ENCODE measurements around the gene CHMP2A. TPM values are rescaled to one million over a fixed set of nuclear protein-coding genes. Genes with fewer than 3 reads are reported as not detected.

CHMP2A gene
- total and polyA plus RNA-seq, 4 donors: 58.0 to 107 (median 83.3) TPM

- no peak overlapping the region for H3K27ac ChIP-seq (ENCODE audit: low read depth in 1 of 2, low read length in 2 of 2)
- 7% methylated on average over 55 of the region's 55 CpGs for WGBS
- H3K9ac ChIP-seq (ENCODE audit: low read depth in 1 of 2, low read length in 2 of 2): no peak overlapping the region
- TF ChIP-seq YY1 (IDR thresholded peaks at IDR 0.05) (no peak), EGR1 (IDR thresholded peaks at IDR 0.05; ENCODE audit: low read depth in 2 of 2) (no peak), GABPA (IDR thresholded peaks at IDR 0.05 in 1 of 2, conservative IDR thresholded peaks at IDR 0.05 in 1 of 2) (no peak), NR2F2 (IDR thresholded peaks at IDR 0.05) (no peak), SP1 (IDR thresholded peaks at IDR 0.05) (no peak), RAD21 (IDR thresholded peaks at IDR 0.05) (no peak), RXRA (IDR thresholded peaks at IDR 0.05) (no peak), HNF4G (IDR thresholded peaks at IDR 0.05) (no peak), HNF4A (conservative IDR thresholded peaks at IDR 0.05) (no peak), MAX (IDR thresholded peaks at IDR 0.05) (no peak), JUND (IDR thresholded peaks at IDR 0.05) (no peak), FOXA1 (IDR thresholded peaks at IDR 0.05) (no peak)
- TF ChIP-seq, protein P1, sequence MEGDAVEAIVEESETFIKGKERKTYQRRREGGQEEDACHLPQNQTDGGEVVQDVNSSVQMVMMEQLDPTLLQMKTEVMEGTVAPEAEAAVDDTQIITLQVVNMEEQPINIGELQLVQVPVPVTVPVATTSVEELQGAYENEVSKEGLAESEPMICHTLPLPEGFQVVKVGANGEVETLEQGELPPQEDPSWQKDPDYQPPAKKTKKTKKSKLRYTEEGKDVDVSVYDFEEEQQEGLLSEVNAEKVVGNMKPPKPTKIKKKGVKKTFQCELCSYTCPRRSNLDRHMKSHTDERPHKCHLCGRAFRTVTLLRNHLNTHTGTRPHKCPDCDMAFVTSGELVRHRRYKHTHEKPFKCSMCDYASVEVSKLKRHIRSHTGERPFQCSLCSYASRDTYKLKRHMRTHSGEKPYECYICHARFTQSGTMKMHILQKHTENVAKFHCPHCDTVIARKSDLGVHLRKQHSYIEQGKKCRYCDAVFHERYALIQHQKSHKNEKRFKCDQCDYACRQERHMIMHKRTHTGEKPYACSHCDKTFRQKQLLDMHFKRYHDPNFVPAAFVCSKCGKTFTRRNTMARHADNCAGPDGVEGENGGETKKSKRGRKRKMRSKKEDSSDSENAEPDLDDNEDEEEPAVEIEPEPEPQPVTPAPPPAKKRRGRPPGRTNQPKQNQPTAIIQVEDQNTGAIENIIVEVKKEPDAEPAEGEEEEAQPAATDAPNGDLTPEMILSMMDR (IDR thresholded peaks at IDR 0.05; ENCODE audit: low read depth, low read length, missing input control): no peak
- TF ChIP-seq, protein P2, sequence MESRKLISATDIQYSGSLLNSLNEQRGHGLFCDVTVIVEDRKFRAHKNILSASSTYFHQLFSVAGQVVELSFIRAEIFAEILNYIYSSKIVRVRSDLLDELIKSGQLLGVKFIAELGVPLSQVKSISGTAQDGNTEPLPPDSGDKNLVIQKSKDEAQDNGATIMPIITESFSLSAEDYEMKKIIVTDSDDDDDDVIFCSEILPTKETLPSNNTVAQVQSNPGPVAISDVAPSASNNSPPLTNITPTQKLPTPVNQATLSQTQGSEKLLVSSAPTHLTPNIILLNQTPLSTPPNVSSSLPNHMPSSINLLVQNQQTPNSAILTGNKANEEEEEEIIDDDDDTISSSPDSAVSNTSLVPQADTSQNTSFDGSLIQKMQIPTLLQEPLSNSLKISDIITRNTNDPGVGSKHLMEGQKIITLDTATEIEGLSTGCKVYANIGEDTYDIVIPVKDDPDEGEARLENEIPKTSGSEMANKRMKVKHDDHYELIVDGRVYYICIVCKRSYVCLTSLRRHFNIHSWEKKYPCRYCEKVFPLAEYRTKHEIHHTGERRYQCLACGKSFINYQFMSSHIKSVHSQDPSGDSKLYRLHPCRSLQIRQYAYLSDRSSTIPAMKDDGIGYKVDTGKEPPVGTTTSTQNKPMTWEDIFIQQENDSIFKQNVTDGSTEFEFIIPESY (IDR thresholded peaks at IDR 0.05): no peak
- no peaks in the 10 kb centered on the region for H3K27me3 ChIP-seq (ENCODE audit: control insufficient read depth in 4 of 4, insufficient read depth in 4 of 4, low read length in 3 of 4)
- peak overlapping the region in 1 of 3 donors; percentile 12 for H3K4me3 ChIP-seq (ENCODE audit: low read depth in 1 of 3, low read length in 3 of 3)
- H3K36me3 ChIP-seq (ENCODE audit: control insufficient read depth in 4 of 4, insufficient read depth in 3 of 4, low read depth in 1 of 4, low read length in 3 of 4): no peaks in the 10 kb centered on the region
- DNase-seq (ENCODE audit: low spot score): peak; percentile 53
- H3K9me3 ChIP-seq (ENCODE audit: control insufficient read depth in 4 of 4, low read length in 3 of 4): no peaks in the 10 kb centered on the region
- peaks cover 0 to under 1% (median under 1%) of the 10 kb centered on the region in 4 donors for H3K4me1 ChIP-seq (ENCODE audit: control insufficient read depth in 4 of 4, insufficient read depth in 4 of 4, low read length in 3 of 4)
These were observed 16.4 kb downstream of the CHMP2A start for GRCh38 chr19:58538257-58539168.

DNA sequence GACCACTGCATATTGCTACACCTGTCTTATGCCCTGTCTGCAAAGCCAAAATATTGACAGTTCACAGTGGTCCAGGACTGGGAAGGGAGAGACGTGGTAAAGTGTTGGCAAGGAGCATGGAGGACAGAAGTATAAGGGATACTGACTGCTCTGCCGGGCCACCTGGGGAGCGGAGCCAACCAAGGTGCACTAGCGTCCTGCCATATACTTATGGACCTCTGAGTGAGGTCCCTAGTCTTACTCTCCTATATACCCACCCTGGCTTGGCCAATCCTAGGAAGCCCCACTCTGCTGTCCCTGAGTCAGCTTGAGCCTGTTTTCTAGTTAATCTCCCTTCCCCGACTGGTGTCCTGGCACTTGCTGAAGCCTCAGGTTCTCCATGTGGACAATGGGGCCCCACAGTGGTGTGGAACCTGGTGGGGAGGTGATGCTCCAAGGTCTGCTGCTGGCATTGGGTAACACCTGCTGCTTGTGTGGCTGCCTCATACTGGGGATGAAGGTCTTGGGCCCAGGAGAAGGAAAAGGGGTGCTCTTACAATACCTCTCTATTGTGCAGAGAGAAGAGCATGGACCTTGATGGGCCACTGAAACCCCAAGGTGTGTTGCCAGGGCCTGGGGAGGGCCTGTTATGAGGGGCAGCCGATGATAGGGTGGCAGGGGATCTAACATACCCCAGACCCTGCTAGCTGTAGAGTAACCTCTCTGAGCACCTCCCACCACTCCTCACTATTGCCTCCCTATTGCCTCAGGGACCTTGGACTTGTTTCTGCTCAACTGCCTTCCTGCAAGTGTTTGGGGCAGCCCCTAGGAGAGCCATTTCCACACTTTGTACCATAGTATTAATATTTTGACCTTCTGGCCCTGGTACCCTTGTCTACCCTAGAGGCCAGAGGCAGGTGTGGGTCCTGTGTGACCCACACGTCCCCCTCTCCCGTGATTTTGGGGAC is 17.8 kb downstream of the CHMP2A start:
- no peak for DNase-seq (ENCODE audit: low spot score)
- TF ChIP-seq NR2F2 (IDR thresholded peaks at IDR 0.05) (no peak), EGR1 (IDR thresholded peaks at IDR 0.05; ENCODE audit: low read depth in 2 of 2) (no peak), FOXA2 (IDR thresholded peaks at IDR 0.05) (no peak), FOXA1 (IDR thresholded peaks at IDR 0.05) (no peak)
- TF ChIP-seq, protein P2 (IDR thresholded peaks at IDR 0.05): no peak
- TF ChIP-seq, protein P3, sequence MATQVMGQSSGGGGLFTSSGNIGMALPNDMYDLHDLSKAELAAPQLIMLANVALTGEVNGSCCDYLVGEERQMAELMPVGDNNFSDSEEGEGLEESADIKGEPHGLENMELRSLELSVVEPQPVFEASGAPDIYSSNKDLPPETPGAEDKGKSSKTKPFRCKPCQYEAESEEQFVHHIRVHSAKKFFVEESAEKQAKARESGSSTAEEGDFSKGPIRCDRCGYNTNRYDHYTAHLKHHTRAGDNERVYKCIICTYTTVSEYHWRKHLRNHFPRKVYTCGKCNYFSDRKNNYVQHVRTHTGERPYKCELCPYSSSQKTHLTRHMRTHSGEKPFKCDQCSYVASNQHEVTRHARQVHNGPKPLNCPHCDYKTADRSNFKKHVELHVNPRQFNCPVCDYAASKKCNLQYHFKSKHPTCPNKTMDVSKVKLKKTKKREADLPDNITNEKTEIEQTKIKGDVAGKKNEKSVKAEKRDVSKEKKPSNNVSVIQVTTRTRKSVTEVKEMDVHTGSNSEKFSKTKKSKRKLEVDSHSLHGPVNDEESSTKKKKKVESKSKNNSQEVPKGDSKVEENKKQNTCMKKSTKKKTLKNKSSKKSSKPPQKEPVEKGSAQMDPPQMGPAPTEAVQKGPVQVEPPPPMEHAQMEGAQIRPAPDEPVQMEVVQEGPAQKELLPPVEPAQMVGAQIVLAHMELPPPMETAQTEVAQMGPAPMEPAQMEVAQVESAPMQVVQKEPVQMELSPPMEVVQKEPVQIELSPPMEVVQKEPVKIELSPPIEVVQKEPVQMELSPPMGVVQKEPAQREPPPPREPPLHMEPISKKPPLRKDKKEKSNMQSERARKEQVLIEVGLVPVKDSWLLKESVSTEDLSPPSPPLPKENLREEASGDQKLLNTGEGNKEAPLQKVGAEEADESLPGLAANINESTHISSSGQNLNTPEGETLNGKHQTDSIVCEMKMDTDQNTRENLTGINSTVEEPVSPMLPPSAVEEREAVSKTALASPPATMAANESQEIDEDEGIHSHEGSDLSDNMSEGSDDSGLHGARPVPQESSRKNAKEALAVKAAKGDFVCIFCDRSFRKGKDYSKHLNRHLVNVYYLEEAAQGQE (IDR thresholded peaks at IDR 0.05): no peak
- TF ChIP-seq, protein P1 (IDR thresholded peaks at IDR 0.05; ENCODE audit: low read depth, low read length, missing input control): no peak

More for the DNA sequence above, 17.8 kb downstream of the CHMP2A start:
- Histone ChIP-seq H3K9ac (ENCODE audit: low read depth in 1 of 2, low read length in 2 of 2) (no peak overlapping the region), H3K27ac (ENCODE audit: low read depth in 1 of 2, low read length in 2 of 2) (no peak overlapping the region), H3K4me3 (ENCODE audit: low read depth in 1 of 3, low read length in 3 of 3) (no peak overlapping the region), H3K36me3 (ENCODE audit: control insufficient read depth in 4 of 4, insufficient read depth in 3 of 4, low read depth in 1 of 4, low read length in 3 of 4) (no peaks in the 10 kb centered on the region), H3K4me1 (ENCODE audit: control insufficient read depth in 4 of 4, insufficient read depth in 4 of 4, low read length in 3 of 4) (no peaks in the 10 kb centered on the region), H3K9me3 (ENCODE audit: control insufficient read depth in 4 of 4, low read length in 3 of 4) (no peaks in the 10 kb centered on the region), H3K27me3 (ENCODE audit: control insufficient read depth in 4 of 4, insufficient read depth in 4 of 4, low read length in 3 of 4) (no peaks in the 10 kb centered on the region)
- WGBS: 91% methylated on average over 8 of the region's 8 CpGs
